Ishikawa (cell line): ENCODE data around the gene SLAMF7.

ENCODE experiments used
- CEBPB ChIP-seq: IDR thresholded peaks from 2 replicates; pipeline ENCODE4 v1.6.1; 2012
- CREB1 ChIP-seq: IDR thresholded peaks from 2 replicates; pipeline ENCODE4 v1.6.1; 2012; ENCODE audit warnings: low read depth
- EGR1 ChIP-seq: IDR thresholded peaks from 2 replicates; pipeline ENCODE4 v1.6.1; 2012
- EP300 ChIP-seq: IDR thresholded peaks from 2 replicates; pipeline ENCODE4 v1.6.1; 2012; ENCODE audit warnings: borderline replicate concordance
- FOXM1 ChIP-seq: IDR thresholded peaks from 2 replicates; pipeline ENCODE4 v1.6.1; 2012; ENCODE audit warnings: low read depth, borderline replicate concordance
- NFIC ChIP-seq: IDR thresholded peaks from 2 replicates; pipeline ENCODE4 v1.6.1; 2012
- RAD21 ChIP-seq: IDR thresholded peaks from 2 replicates; pipeline ENCODE4 v1.6.1; 2012; ENCODE audit warnings: low read depth
- REST ChIP-seq: IDR thresholded peaks from 2 replicates; pipeline ENCODE4 v1.6.1; 2012; ENCODE audit warnings: low read depth, mild to moderate bottlenecking
- TAF1 ChIP-seq: IDR thresholded peaks from 2 replicates; pipeline ENCODE4 v1.6.1; 2012; ENCODE audit warnings: low read depth, mild to moderate bottlenecking
- TCF12 ChIP-seq: IDR thresholded peaks from 2 replicates; pipeline ENCODE4 v1.6.1; 2012; ENCODE audit warnings: low read depth
- TEAD4 ChIP-seq: IDR thresholded peaks from 2 replicates; pipeline ENCODE4 v1.6.1; 2012
- YY1 ChIP-seq: IDR thresholded peaks from 2 replicates; pipeline ENCODE4 v1.6.1; 2012; ENCODE audit warnings: low read depth
- ZBTB7A ChIP-seq: IDR thresholded peaks from 2 replicates; pipeline ENCODE4 v1.6.1; 2012; ENCODE audit warnings: low read depth
- TF ChIP-seq, protein P1 (sequence below): IDR thresholded peaks from 2 replicates; pipeline ENCODE4 v1.6.1; 2012
- TF ChIP-seq, protein P2 (sequence below): IDR thresholded peaks from 2 replicates; pipeline ENCODE4 v1.6.1; 2012

SLAMF7 gene

GRCh38 chr1:160708801-160709200 is 30.2 kb upstream of the SLAMF7 start:
- TF ChIP-seq FOXM1 (no peak), EP300 (no peak), CEBPB (no peak), YY1 (no peak), TCF12 (no peak), TEAD4 (no peak), EGR1 (no peak), CREB1 (no peak), ZBTB7A (no peak), TAF1 (no peak), REST (no peak), NFIC (no peak), RAD21 (no peak)
- TF ChIP-seq, protein P1, sequence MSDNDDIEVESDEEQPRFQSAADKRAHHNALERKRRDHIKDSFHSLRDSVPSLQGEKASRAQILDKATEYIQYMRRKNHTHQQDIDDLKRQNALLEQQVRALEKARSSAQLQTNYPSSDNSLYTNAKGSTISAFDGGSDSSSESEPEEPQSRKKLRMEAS = no peak
- TF ChIP-seq, protein P2, sequence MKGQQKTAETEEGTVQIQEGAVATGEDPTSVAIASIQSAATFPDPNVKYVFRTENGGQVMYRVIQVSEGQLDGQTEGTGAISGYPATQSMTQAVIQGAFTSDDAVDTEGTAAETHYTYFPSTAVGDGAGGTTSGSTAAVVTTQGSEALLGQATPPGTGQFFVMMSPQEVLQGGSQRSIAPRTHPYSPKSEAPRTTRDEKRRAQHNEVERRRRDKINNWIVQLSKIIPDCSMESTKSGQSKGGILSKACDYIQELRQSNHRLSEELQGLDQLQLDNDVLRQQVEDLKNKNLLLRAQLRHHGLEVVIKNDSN = no peak

- no peak for TF ChIP-seq CEBPB
These were observed 29.3 kb upstream of the SLAMF7 start for GRCh38 chr1:160709715-160710114.

GRCh38 chr1:160710517-160711252 is 28.4 kb upstream of the SLAMF7 start:
- TF ChIP-seq TEAD4 (no peak), REST (no peak)
- TF ChIP-seq, protein P1 = no peak

DNA sequence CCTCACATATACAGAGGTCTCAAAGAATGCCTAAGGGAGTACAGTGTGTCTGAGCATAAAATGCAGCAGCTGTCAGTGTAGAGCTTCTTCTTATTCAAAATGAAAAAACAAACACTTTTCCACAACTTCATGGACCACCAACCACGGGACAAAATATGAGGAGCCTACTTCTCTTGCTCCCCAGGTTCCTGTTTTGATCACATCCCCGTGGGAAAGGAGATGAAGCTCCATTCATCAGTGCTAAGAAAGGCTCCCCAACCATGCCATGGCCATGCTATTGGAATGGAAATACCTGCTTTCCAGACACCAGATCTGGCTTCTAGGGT is 27.8 kb upstream of the SLAMF7 start:
- TF ChIP-seq ZBTB7A = no peak
- TF ChIP-seq TEAD4 = no peak
- TF ChIP-seq, protein P2 = no peak
- no peak for TF ChIP-seq CREB1
- TF ChIP-seq NFIC = no peak
- TF ChIP-seq RAD21 = no peak
- TF ChIP-seq EP300 = no peak
- TF ChIP-seq REST = no peak
- TF ChIP-seq EGR1 = no peak
- TF ChIP-seq YY1 = no peak
- TF ChIP-seq, protein P1 = no peak
- no peak for TF ChIP-seq TCF12
- no peak for TF ChIP-seq FOXM1
- TF ChIP-seq CEBPB = no peak
- TF ChIP-seq TAF1 = no peak
